Hematopoietic multipotent progenitor cell treated with erythropoietin and hydrocortisone succinate and interleukin-3 and kit ligand, for 17 days (in vitro differentiated cells): ENCODE results near the gene ATP2A3.

Source experiments
- DNase-seq: peaks from one replicate; pipeline ENCODE4 v3.0.0-alpha.2; 2015; ENCODE audit warnings: low spot score

The ATP2A3 gene

DNA sequence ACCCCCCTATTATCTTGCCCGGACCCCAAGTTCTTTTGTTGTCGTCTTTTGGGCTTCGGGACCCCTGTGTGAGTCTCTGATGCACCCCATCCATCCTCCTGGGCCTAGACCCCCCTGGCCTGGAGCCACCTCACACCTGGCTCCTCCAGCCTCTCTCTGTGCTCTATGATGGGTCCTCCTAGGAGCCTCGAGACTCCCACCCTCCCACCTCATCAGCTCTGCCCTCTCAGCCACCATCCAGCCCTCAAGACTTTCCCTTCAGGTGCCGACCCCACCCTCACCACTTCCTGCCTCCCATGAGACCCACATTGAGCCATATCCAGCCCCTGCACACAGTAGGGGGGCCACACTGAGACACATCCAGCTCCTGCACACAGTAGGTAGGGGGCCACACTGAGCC, 8.7 kb upstream of the ATP2A3 start:
- DNase-seq: no peak

- no peak for DNase-seq
Measured at GRCh38 chr17:3972281-3972731, 8.1 kb upstream of the ATP2A3 start.

- DNase-seq: no peak
Measured at GRCh38 chr17:3970668-3971067, 6.4 kb upstream of the ATP2A3 start.

DNA sequence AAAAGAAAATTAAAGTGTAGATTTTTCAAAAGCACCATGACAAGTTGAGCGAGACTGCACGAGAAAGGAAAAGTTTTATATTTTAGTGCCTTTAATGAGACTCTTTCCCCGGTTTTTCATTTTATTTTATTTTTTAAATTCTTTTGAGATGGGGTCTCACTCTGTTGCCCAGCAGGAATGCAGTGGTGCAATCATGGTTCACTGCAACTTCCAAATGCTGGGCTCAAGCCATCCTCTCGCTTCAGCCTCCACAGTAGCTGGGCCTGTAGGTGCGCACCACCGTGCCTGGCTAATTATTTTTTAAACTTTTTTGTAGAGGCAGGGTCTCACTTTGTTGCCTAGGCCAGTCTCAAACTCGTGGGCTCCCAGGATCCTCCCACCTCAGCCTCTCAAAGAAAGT, 5.7 kb upstream of the ATP2A3 start:
- DNase-seq: no peak

- no peak for DNase-seq
Measured at GRCh38 chr17:3968886-3969524, 4.8 kb upstream of the ATP2A3 start.

DNA sequence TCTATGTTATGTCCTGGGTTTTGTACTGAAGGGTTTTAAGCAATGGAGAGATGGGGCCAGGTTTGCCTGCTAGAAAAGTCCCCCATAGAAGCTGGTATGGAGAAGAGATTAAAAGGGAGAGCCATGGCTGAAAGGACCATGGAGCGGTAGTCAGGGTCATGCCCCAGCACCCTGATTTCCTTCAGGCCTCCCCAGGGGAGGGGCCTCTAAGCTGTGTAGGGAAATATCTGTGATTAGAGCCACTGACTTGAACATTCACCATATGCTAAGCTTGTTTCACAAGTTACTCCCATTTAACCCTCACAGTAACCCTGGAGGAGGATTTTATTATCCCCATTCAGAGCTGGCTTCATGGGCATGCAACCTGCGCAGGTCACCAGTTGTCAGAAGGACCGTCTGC, 3.8 kb upstream of the ATP2A3 start:
- no peak for DNase-seq

GRCh38 chr17:3966720-3967363, 2.6 kb upstream of the ATP2A3 start:
- no peak for DNase-seq

DNA sequence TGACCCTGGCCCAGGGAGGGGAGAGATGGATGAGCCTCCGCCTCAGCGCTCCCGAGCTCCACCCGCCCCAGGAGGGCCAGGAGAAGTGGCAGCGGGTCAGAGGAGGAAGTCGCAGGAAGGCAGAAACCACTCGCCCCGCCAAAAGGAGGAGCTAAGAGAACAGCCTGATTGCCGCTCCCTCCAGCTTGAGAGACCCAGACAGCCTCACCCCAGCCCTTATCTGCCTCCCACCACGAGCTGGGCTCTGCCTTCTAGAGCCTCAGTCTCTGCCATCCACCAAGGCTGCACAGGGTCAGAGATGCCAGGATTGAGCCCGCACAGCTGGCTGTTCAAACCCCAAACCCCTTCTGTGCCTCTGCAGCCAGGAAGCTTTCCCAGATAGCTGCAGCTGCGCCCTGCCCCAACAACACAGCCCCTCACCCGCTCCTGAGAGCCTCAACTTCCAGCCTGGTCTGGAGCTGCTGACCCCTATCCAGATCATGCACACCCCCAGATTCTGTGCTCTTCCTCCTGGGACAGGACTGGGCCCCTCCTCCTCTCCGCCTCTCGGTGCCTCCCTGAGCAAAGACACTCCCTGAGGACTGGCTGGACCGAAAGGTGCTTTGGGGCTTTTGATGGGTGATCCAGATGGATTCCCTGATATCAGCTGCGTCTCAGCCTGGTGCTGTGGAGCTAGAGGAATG, 1.0 kb upstream of the ATP2A3 start:
- DNase-seq: no peak

DNA sequence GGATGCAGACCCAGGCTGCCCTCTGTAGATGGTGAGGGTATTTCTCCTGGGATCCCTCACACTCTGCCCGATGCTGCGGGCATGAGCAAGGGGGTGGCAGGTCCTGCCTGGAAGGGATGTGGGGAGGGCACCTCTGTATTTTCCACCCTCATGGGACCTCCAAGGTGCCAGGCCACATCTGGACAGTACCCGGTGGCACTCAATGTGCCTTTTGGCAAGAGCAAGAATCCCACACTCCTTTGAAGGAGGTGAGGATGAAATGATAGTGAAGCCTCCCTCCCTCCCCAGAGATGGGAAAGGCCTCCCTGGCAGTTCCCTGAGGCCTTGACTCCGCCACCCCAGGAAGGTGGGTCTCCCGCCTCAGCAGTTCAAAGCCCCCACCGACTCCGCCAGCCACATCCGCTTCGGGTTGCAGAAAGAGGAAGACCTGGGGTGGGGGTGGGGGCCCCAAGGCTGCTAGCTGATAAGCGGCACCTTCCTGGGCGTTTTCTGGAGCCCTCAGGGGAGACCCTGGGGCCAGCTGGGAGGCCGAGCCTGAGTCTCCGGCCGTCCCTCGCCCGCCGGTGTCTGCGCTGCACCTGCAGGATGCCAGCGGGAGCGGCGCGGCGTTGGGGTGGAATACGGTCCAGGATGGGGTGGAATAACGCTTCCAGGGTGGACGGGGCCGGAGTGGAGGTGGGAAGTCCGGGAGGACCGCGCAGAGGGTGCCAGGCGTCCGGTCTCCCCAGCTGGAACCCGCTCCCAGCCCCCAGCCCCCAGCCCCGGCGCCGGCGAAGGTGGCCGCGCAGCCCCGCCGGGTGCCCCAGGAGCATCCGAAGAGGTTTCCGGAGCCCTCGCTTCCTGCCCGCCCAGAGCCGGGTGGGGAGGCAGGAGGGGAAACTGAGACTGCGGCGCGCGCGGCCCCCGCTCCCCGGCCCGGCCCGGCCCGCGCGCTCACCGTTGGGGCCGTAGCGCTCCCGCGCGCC, 718 bp downstream of the ATP2A3 start:
- no peak for DNase-seq

GRCh38 chr17:3962965-3963236, 1.3 kb downstream of the ATP2A3 start:
- DNase-seq: no peak

- no peak for DNase-seq
Measured at GRCh38 chr17:3962217-3962964, 1.8 kb downstream of the ATP2A3 start.

GRCh38 chr17:3961564-3962047, 2.6 kb downstream of the ATP2A3 start:
- DNase-seq: no peak

- DNase-seq: no peak
Measured at GRCh38 chr17:3960764-3961163, 3.5 kb downstream of the ATP2A3 start.

DNA sequence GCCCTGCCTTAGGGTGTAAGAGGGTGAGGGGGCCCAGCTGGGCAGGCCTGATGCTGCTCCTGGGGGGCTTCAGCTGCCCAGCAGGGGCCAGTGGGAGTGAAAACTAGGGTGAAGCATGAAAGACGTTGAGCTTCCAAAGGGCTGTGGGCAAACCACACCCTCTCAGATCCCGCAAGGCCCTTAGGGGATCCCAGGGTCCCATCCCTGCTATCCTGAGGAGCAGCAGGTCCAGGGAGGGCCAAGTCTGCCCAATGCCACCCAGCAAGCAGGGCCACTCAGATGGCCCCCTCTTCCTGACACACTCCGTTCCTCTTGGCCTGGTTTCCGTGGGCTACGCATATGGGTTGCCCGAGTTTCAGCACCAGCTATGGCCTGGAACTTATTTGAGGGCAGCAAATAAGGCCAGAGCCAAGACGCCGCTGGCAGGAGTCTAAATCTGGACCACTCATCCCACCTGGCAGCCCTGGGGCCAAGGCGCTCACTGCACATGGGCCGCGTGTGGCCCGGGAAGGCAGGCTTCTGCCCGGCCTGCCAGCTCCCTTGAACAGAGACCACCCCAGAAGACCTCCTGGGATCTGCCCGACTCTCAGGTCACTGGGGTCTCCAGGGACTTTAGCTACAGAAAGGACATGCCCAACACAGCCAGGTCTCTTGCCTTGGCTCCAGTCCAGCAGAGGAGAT, 4.2 kb downstream of the ATP2A3 start:
- DNase-seq: no peak

DNA sequence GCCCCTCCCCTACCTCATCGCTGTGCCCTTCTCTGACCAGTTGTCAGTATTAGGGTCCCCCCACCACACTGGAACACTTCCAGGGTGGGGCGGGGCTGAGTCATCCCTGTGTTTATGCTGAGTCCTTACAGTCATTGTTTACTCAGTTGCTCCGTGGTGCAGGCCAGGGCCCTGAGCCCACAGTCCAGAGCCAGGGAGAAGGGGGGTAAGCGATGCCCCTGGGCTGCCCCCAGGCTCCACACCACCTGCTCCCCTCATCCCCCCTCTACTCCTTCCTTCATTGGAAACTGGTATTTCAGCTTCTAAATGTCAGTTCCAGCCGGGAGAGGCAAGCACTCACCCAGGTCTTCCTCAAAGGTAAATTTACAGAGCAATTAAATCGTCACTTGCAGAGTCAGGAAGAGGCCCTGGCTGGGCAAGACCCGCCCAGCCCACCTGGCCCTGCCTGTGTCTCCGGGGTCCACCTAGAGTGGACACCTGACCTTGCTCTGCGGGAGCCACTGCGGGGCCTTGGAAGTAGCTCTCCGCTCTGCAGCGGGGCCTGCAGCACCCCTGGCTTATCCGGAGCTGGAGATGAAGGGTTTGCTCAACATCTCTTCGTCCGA, 4.8 kb downstream of the ATP2A3 start:
- no peak for DNase-seq

DNA sequence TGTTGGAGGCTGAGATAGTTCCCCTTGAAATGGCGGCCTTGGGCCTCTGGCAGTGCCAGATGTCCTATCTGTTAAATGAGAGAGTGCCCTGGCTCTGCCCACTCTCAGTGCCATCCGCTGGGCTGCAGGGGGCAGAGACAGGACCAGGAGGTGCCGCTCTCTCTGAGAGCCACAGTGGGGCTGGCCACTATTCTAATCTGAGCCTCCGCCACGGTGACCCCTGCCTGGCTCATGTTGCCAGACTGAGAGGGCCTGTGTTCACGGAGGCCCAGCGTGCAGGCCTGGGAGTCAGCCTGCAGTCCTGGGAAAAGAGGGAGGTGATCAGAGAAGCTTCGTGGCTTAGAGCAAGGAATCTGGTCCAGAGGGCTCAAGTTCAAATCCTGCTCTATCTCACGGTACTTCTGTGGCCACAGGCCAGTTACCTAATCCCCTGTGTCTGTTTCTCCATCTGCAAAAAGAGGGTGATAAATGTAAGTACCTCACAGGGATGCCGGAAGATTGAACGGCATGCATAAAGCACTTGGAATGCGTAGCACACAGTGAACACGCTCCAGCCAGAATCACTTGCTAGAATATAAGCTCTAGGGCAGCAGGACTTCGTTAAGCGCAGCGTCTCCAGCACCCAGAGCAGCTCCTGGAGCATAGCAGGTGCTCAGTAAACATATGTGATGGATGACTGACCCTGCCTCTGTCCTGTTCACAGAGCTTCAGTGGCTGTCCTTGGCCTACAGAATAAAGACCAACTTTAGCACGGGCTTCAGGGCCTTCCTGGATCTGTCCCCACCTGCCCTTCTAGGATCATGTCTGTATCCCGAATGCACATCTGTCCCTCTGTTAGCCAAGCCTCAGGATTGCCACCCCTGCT, 6.3 kb downstream of the ATP2A3 start:
- no peak for DNase-seq

DNA sequence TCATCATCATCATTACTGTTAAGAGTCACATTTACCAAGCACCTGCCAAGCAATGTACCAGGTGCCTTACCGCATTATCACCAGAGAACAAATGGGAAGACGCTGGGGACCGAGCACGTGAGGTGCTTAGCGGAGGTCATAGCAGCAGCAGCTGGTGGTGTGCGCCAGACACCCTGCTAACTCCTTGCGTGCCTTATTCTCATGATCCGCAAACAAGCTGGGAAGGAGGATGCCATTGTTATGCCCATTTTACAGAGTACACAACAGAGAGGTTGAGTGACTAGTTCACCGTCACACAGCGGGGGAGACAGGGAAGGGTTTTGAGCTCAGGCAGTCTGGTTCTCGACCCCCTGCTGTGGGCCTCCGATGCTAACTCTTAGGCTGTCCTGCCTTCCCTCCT, 7.3 kb downstream of the ATP2A3 start:
- DNase-seq: no peak

- no peak for DNase-seq
Measured at GRCh38 chr17:3956327-3956957, 7.8 kb downstream of the ATP2A3 start.

DNA sequence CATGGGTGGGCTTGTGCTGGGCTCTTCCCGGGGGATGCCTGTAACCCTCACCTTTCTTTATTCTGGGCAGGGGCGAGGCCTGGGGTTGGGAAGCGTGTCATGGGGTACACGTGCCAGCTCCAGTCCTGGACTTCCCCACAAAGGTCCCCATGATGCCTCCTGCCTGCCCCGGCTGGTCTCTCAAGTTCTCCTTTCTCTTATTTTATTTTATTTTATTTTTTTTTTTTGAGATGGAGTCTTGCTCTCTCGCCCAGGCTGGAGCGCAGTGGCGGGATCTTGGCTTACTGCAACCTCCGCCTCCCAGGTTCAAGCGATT, 8.6 kb downstream of the ATP2A3 start:
- DNase-seq: no peak
